Measurements from ENCODE around the gene NR1D1.

NR1D1 gene

DNA sequence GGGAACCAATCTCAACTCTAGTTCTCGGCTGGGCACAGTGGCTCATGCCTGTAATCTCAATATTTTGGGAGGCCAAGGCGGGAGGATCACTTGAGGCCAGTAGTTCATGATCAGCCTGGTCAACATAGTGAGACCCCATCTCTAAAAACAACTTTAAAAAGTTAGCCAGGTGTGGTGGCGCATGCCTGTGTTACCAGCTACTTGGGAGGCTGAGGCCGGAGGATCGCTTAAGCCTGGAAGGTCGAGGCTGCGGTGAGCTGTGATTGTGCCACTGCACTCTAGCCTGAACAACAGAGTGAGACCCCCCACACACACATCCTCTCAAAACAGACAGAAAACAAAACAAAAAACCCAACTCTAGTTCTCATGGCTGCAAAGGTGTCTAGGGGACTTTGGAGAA lies 32.7 kb downstream of the NR1D1 start:
- no peak for TF ChIP-seq POLR2AphosphoS5 (IDR thresholded peaks at IDR 0.05; ENCODE audit: low read depth, low read length)
- TF ChIP-seq SIN3A (IDR thresholded peaks at IDR 0.05; ENCODE audit: borderline replicate concordance, insufficient read depth, low read length), result no peak
- no peak for TF ChIP-seq FOXP2 (optimal IDR thresholded peaks at IDR 0.05; ENCODE audit: borderline replicate concordance, extremely low read depth, extremely low read length, insufficient read depth)
- TF ChIP-seq TAF1 (IDR thresholded peaks at IDR 0.05; ENCODE audit: borderline replicate concordance, insufficient read depth, low read length), result no peak
- TF ChIP-seq, protein P1, sequence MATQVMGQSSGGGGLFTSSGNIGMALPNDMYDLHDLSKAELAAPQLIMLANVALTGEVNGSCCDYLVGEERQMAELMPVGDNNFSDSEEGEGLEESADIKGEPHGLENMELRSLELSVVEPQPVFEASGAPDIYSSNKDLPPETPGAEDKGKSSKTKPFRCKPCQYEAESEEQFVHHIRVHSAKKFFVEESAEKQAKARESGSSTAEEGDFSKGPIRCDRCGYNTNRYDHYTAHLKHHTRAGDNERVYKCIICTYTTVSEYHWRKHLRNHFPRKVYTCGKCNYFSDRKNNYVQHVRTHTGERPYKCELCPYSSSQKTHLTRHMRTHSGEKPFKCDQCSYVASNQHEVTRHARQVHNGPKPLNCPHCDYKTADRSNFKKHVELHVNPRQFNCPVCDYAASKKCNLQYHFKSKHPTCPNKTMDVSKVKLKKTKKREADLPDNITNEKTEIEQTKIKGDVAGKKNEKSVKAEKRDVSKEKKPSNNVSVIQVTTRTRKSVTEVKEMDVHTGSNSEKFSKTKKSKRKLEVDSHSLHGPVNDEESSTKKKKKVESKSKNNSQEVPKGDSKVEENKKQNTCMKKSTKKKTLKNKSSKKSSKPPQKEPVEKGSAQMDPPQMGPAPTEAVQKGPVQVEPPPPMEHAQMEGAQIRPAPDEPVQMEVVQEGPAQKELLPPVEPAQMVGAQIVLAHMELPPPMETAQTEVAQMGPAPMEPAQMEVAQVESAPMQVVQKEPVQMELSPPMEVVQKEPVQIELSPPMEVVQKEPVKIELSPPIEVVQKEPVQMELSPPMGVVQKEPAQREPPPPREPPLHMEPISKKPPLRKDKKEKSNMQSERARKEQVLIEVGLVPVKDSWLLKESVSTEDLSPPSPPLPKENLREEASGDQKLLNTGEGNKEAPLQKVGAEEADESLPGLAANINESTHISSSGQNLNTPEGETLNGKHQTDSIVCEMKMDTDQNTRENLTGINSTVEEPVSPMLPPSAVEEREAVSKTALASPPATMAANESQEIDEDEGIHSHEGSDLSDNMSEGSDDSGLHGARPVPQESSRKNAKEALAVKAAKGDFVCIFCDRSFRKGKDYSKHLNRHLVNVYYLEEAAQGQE (IDR thresholded peaks at IDR 0.05; ENCODE audit: insufficient read depth in 1 of 2, low read depth in 2 of 2, low read length in 2 of 2), result no peak

DNA sequence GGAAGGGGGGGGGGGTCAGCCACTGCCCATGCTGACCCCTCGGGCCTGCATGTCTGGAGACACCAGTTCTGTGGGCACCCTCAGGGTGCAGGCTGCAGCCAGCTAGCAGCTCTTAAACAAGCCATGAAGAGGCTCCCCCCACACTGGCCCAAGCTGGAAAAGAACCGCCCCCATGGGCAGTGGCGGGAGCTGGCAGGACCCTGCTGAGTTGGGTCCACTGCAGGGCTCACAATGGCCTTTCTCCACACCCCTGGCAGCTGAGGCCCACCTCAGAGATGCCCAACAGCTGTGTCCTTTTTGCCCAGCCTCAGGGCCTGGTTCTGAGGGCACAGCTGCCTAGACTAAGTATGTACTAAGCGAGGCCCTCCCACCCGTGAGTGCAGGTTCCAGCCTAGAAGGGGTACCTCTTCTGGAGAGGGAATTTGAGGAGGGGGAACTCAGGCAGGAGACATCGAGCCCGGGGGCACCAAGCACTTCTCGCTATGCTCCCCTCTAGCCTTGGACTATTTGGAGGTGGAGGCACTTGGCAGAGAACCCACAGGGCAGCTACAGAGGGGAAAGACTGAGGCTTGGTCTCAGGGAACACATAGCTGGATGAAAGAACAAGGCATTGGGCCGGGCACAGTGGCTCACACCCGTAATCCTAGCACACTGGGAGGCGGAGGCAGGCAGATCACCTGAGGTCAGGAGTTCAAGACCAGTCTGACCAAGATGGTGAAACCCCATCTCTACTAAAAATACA lies 34.4 kb downstream of the NR1D1 start:
- TF ChIP-seq TAF1 (IDR thresholded peaks at IDR 0.05; ENCODE audit: borderline replicate concordance, insufficient read depth, low read length), result no peak
- no peak for TF ChIP-seq SIN3A (IDR thresholded peaks at IDR 0.05; ENCODE audit: borderline replicate concordance, insufficient read depth, low read length)
- no peak for TF ChIP-seq POLR2AphosphoS5 (IDR thresholded peaks at IDR 0.05; ENCODE audit: low read depth, low read length)
- TF ChIP-seq FOXP2 (optimal IDR thresholded peaks at IDR 0.05; ENCODE audit: borderline replicate concordance, extremely low read depth, extremely low read length, insufficient read depth), result no peak
- TF ChIP-seq, protein P1 (IDR thresholded peaks at IDR 0.05; ENCODE audit: insufficient read depth in 1 of 2, low read depth in 2 of 2, low read length in 2 of 2), result no peak

DNA sequence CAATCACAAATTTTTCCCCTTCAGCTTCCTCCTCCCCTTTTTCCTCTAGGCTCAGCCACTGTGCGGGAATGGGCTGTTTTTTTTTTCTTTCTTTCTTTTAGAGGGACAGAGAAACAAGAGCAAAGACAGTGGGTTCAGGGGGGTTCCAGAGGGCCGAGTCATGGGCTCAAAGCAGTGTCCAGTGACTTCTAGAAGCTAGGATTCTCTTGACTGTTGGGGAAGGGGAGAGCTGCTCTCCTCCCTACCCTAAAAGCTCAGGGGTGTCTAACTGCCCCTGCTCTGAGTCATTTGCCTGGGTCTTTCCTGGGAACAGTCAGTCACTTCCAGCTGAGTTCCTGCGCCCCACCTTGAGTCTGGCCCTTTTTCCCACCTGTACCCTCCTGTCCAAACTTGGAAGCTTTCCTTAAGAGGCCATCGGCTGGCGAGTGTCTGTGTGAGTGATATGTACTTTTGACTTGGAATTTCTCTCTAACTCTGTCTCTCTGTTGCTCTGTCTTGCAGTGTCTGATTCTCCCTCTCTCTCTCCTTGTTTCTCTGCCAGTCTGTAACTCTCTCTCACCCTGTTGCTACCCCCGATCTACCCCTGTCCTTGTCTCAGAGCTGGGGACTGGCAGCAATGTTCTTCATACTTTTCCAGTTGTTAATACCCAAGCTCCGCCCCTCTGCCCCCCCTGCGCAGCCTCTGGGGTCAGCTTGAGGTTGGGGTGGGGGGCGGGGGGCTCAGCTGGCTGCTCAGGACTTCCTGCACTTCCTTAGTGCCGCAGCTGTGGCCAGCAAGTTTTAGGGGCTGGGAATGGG lies 35.2 kb downstream of the NR1D1 start:
- no peak for TF ChIP-seq FOXP2 (optimal IDR thresholded peaks at IDR 0.05; ENCODE audit: borderline replicate concordance, extremely low read depth, extremely low read length, insufficient read depth)
- TF ChIP-seq, protein P1 (IDR thresholded peaks at IDR 0.05; ENCODE audit: insufficient read depth in 1 of 2, low read depth in 2 of 2, low read length in 2 of 2), result no peak

DNA sequence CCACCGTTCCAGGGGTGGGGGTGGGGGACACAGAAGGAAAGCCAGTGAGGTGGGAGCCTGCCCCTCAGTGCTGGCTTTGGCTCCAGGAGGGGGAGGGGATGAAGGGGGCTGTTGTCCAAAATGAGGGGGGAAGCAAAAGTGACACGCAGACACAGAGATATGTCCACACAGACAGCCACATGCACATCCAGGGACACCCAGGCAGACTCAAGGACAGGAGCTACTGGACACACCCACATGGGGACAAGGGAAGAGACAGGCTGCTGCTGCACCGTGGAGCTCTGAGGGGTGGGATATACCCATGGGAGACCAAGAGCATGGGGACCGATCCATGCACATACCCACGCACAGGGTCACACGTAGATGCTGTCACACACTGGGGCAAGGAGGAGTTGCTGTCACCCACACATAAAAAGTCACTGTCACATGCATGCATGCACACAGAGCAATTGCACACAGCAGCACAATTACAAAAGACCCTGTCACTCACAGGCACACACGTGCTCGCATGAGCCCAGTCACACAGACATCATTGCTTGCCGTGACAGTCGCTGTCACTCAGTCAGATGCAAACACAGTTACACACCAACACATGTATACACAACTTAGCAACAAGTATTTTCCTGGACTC lies 36.4 kb downstream of the NR1D1 start:
- no peak; the same call in 1 of the 2 replicates for TF ChIP-seq SIN3A (IDR thresholded peaks at IDR 0.05; ENCODE audit: borderline replicate concordance, insufficient read depth, low read length)
- TF ChIP-seq TAF1 (IDR thresholded peaks at IDR 0.05; ENCODE audit: borderline replicate concordance, insufficient read depth, low read length), result no peak
- TF ChIP-seq, protein P1 (IDR thresholded peaks at IDR 0.05; ENCODE audit: insufficient read depth in 1 of 2, low read depth in 2 of 2, low read length in 2 of 2), result no peak
- TF ChIP-seq FOXP2 (optimal IDR thresholded peaks at IDR 0.05; ENCODE audit: borderline replicate concordance, extremely low read depth, extremely low read length, insufficient read depth), result no peak
- TF ChIP-seq POLR2AphosphoS5 (IDR thresholded peaks at IDR 0.05; ENCODE audit: low read depth, low read length), result no peak

Data from PFSK-1 (cell line).